ENCODE data around the gene OLFML3. TPM values are rescaled to one million over a fixed set of nuclear protein-coding genes. Genes with fewer than 3 reads are reported as not detected.
A peak's percentile ranks its signal among the peaks of the same experiment; 100 is the strongest.
"Not testable (repeated sequence)": the region's sequence is repeated elsewhere in the genome, so short reads cannot be mapped to it uniquely, and the experiment has no call there.

OLFML3 gene
- total and polyA plus RNA-seq, 2 of the 13 experiments (the other 11 are each of a cell fraction or from before 2014, with no cell fraction given), result 2.0 to 5.1 TPM

DNA sequence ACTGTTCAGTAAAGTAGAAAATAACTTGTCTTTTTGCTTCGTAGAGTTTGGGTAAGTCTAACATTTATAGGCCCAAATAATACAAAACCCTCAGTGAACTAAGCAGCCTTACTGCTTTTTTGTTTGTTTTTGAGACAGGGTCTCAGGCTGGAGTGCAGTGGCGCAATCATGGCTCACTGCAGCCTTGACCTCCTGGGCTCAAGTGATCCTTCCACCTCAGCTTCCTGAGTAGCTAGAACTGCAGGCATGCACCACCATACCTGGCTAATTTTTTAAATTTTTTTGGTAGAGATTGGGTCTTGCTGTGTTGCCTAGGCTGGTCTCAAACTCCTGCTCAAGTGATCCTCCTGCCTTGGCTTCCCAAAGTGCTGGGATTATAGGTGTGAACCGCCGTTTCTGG is 31.1 kb upstream of the OLFML3 start (continued):
- TF ChIP-seq, protein P1, sequence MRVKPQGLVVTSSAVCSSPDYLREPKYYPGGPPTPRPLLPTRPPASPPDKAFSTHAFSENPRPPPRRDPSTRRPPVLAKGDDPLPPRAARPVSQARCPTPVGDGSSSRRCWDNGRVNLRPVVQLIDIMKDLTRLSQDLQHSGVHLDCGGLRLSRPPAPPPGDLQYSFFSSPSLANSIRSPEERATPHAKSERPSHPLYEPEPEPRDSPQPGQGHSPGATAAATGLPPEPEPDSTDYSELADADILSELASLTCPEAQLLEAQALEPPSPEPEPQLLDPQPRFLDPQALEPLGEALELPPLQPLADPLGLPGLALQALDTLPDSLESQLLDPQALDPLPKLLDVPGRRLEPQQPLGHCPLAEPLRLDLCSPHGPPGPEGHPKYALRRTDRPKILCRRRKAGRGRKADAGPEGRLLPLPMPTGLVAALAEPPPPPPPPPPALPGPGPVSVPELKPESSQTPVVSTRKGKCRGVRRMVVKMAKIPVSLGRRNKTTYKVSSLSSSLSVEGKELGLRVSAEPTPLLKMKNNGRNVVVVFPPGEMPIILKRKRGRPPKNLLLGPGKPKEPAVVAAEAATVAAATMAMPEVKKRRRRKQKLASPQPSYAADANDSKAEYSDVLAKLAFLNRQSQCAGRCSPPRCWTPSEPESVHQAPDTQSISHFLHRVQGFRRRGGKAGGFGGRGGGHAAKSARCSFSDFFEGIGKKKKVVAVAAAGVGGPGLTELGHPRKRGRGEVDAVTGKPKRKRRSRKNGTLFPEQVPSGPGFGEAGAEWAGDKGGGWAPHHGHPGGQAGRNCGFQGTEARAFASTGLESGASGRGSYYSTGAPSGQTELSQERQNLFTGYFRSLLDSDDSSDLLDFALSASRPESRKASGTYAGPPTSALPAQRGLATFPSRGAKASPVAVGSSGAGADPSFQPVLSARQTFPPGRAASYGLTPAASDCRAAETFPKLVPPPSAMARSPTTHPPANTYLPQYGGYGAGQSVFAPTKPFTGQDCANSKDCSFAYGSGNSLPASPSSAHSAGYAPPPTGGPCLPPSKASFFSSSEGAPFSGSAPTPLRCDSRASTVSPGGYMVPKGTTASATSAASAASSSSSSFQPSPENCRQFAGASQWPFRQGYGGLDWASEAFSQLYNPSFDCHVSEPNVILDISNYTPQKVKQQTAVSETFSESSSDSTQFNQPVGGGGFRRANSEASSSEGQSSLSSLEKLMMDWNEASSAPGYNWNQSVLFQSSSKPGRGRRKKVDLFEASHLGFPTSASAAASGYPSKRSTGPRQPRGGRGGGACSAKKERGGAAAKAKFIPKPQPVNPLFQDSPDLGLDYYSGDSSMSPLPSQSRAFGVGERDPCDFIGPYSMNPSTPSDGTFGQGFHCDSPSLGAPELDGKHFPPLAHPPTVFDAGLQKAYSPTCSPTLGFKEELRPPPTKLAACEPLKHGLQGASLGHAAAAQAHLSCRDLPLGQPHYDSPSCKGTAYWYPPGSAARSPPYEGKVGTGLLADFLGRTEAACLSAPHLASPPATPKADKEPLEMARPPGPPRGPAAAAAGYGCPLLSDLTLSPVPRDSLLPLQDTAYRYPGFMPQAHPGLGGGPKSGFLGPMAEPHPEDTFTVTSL (CRISPR knock-in tag; IDR thresholded peaks at IDR 0.05; ENCODE audit: borderline replicate concordance), result peak; percentile 84; the same call in 1 of the 2 replicates
- not testable (repeated sequence) for TF ChIP-seq NONO, FOXP1, LCORL (IDR thresholded peaks at IDR 0.05)
- TF ChIP-seq NONO (CRISPR knock-in tag; conservative IDR thresholded peaks at IDR 0.05) (0 out of 2 replicates have a peak, but pooled peaks have one; percentile 25), ZFY (CRISPR knock-in tag; IDR thresholded peaks at IDR 0.05) (peak; percentile 17; the same call in 1 of the 2 replicates), NR2F2 (IDR thresholded peaks at IDR 0.05; ENCODE audit: borderline replicate concordance, low read depth) (peak; percentile 63; the same call in 1 of the 2 replicates), ELF3 (CRISPR knock-in tag; IDR thresholded peaks at IDR 0.05) (peak; percentile 56; the same call in 1 of the 2 replicates), THAP11 (CRISPR knock-in tag; IDR thresholded peaks at IDR 0.05) (peak; percentile 43), NR2F6 (IDR thresholded peaks at IDR 0.05) (peak; percentile 93), NR2F6 (CRISPR knock-in tag; IDR thresholded peaks at IDR 0.05) (peak; percentile 98), HDAC1 (CRISPR knock-in tag; IDR thresholded peaks at IDR 0.05) (peak; percentile 76), REPIN1 (CRISPR knock-in tag; IDR thresholded peaks at IDR 0.05; ENCODE audit: borderline replicate concordance, low read depth) (peak; percentile 41; the same call in 1 of the 2 replicates), FOXP1 (CRISPR knock-in tag; IDR thresholded peaks at IDR 0.05) (peak; percentile 25), SAP130 (CRISPR knock-in tag; IDR thresholded peaks at IDR 0.05; ENCODE audit: low read depth) (peak; percentile 80), SOX13 (IDR thresholded peaks at IDR 0.05) (0 out of 2 replicates have a peak, but pooled peaks have one; percentile 37), SOX13 (CRISPR knock-in tag; conservative IDR thresholded peaks at IDR 0.05 in 1 of 2, IDR thresholded peaks at IDR 0.05 in 1 of 2) (peak in 1 of 2 experiments; percentile 73; a peak in 2 of 4 replicates), LCORL (CRISPR knock-in tag; IDR thresholded peaks at IDR 0.05) (peak; percentile 92), HOXA3 (CRISPR knock-in tag; IDR thresholded peaks at IDR 0.05) (peak; percentile 87), POGZ (CRISPR knock-in tag; IDR thresholded peaks at IDR 0.05) (peak; percentile 52; the same call in 1 of the 2 replicates), ZNF124 (CRISPR knock-in tag; IDR thresholded peaks at IDR 0.05) (peak; percentile 50; the same call in 1 of the 2 replicates)
- TF ChIP-seq, protein P2, sequence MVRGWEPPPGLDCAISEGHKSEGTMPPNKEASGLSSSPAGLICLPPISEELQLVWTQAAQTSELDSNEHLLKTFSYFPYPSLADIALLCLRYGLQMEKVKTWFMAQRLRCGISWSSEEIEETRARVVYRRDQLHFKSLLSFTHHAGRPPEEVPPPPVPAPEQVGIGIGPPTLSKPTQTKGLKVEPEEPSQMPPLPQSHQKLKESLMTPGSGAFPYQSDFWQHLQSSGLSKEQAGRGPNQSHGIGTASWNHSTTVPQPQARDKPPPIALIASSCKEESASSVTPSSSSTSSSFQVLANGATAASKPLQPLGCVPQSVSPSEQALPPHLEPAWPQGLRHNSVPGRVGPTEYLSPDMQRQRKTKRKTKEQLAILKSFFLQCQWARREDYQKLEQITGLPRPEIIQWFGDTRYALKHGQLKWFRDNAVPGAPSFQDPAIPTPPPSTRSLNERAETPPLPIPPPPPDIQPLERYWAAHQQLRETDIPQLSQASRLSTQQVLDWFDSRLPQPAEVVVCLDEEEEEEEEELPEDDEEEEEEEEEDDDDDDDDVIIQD (CRISPR knock-in tag; IDR thresholded peaks at IDR 0.05; ENCODE audit: low read depth), result peak; percentile 16; the same call in 1 of the 2 replicates
- TF ChIP-seq, protein P3, sequence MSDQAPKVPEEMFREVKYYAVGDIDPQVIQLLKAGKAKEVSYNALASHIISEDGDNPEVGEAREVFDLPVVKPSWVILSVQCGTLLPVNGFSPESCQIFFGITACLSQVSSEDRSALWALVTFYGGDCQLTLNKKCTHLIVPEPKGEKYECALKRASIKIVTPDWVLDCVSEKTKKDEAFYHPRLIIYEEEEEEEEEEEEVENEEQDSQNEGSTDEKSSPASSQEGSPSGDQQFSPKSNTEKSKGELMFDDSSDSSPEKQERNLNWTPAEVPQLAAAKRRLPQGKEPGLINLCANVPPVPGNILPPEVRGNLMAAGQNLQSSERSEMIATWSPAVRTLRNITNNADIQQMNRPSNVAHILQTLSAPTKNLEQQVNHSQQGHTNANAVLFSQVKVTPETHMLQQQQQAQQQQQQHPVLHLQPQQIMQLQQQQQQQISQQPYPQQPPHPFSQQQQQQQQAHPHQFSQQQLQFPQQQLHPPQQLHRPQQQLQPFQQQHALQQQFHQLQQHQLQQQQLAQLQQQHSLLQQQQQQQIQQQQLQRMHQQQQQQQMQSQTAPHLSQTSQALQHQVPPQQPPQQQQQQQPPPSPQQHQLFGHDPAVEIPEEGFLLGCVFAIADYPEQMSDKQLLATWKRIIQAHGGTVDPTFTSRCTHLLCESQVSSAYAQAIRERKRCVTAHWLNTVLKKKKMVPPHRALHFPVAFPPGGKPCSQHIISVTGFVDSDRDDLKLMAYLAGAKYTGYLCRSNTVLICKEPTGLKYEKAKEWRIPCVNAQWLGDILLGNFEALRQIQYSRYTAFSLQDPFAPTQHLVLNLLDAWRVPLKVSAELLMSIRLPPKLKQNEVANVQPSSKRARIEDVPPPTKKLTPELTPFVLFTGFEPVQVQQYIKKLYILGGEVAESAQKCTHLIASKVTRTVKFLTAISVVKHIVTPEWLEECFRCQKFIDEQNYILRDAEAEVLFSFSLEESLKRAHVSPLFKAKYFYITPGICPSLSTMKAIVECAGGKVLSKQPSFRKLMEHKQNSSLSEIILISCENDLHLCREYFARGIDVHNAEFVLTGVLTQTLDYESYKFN (CRISPR knock-in tag; conservative IDR thresholded peaks at IDR 0.05), result peak; percentile 86

All from HepG2 (cell line).